ENCODE data around the gene TUBGCP2. TPM values are rescaled to one million over a fixed set of nuclear protein-coding genes. Genes with fewer than 3 reads are reported as not detected.

Gene TUBGCP2
- polyA plus RNA-seq: 10 to 100 TPM; 25.5 to 49.3 TPM

GRCh38 chr10:133308421-133309099 lies at the start of gene TUBGCP2, which contains the start of gene ZNF511:
Gene TUBGCP2 (minus strand): TSS chr10:133308872. CDS start chr10:133302941, 5,931 bp downstream.
Gene ZNF511 (plus strand): TSS chr10:133308914. CDS start chr10:133308944, 30 bp downstream.
- Histone ChIP-seq H3K4me3 (ENCODE audit: low read depth in 1 of 2, low read length in 2 of 2) (peak within 1 kb of the TSS; percentile 89 to 91), H3K27me3 (ENCODE audit: control insufficient read depth in 1 of 2, insufficient read depth in 2 of 2, low read length in 2 of 2) (no peaks in the 10 kb centered on the region), H3K4me1 (ENCODE audit: control insufficient read depth in 2 of 2, insufficient read depth in 2 of 2, low read length in 1 of 2) (peaks cover 0 to 8% of the 10 kb centered on the region in 2 donors), H3K27ac (ENCODE audit: low read depth in 2 of 2, low read length in 1 of 2) (peak within 1 kb of the TSS; percentile 98 to 99), H3K36me3 (ENCODE audit: control insufficient read depth in 2 of 2, insufficient read depth in 2 of 2, low read length in 1 of 2) (peaks cover 3 to 12% of the 10 kb centered on the region in 2 donors), H3K9me3 (ENCODE audit: control insufficient read depth in 2 of 2, insufficient read depth in 1 of 2, low read depth in 1 of 2, low read length in 1 of 2) (no peaks in the 10 kb centered on the region)
- 0 to 1% methylated on average over 68 to 89 of the region's 89 CpGs for WGBS, 2 donors

GRCh38 chr10:133357285-133358161 lies 48.9 kb upstream of the TUBGCP2 start, which contains the start of gene FUOM:
Gene FUOM (minus strand): TSS chr10:133358019. CDS start chr10:133358007, 12 bp downstream.
- Histone ChIP-seq H3K4me1 (ENCODE audit: control insufficient read depth in 2 of 2, insufficient read depth in 2 of 2, low read length in 1 of 2) (peaks cover 0 to 14% of the 10 kb centered on the region in 2 donors), H3K27me3 (ENCODE audit: control insufficient read depth in 1 of 2, insufficient read depth in 2 of 2, low read length in 2 of 2) (no peaks in the 10 kb centered on the region), H3K4me3 (ENCODE audit: low read depth in 1 of 2, low read length in 2 of 2) (peak within 1 kb of the TSS; percentile 49 to 64), H3K9me3 (ENCODE audit: control insufficient read depth in 2 of 2, insufficient read depth in 1 of 2, low read depth in 1 of 2, low read length in 1 of 2) (no peaks in the 10 kb centered on the region), H3K27ac (ENCODE audit: low read depth in 2 of 2, low read length in 1 of 2) (peak within 1 kb of the TSS in 1 of 2 donors; percentile 13), H3K36me3 (ENCODE audit: control insufficient read depth in 2 of 2, insufficient read depth in 2 of 2, low read length in 1 of 2) (peaks cover 0 to 6% of the 10 kb centered on the region in 2 donors)
- 3 to 4% methylated on average over 61 to 83 of the region's 83 CpGs for WGBS, 2 donors

- no peak overlapping the region for H3K27ac ChIP-seq (ENCODE audit: low read depth in 2 of 2, low read length in 1 of 2)
Measured at GRCh38 chr10:133356549-133357284, 48.0 kb upstream of the TUBGCP2 start.

GRCh38 chr10:133355991-133356390 lies 47.3 kb upstream of the TUBGCP2 start:
- no peak overlapping the region for H3K27ac ChIP-seq (ENCODE audit: low read depth in 2 of 2, low read length in 1 of 2)
- H3K4me3 ChIP-seq (ENCODE audit: low read depth in 1 of 2, low read length in 2 of 2): no peak overlapping the region
- WGBS, 2 donors: 96% methylated on average over 3 of the region's 3 CpGs
- peaks cover 0 to 14% of the 10 kb centered on the region in 2 donors for H3K4me1 ChIP-seq (ENCODE audit: control insufficient read depth in 2 of 2, insufficient read depth in 2 of 2, low read length in 1 of 2)
- H3K27me3 ChIP-seq (ENCODE audit: control insufficient read depth in 1 of 2, insufficient read depth in 2 of 2, low read length in 2 of 2): no peaks in the 10 kb centered on the region
- no peaks in the 10 kb centered on the region for H3K9me3 ChIP-seq (ENCODE audit: control insufficient read depth in 2 of 2, insufficient read depth in 1 of 2, low read depth in 1 of 2, low read length in 1 of 2)
- H3K36me3 ChIP-seq (ENCODE audit: control insufficient read depth in 2 of 2, insufficient read depth in 2 of 2, low read length in 1 of 2): no peaks in the 10 kb centered on the region

More at GRCh38 chr10:133356549-133357284, 48.0 kb upstream of the TUBGCP2 start:
- no peaks in the 10 kb centered on the region for H3K36me3 ChIP-seq (ENCODE audit: control insufficient read depth in 2 of 2, insufficient read depth in 2 of 2, low read length in 1 of 2)
- no peaks in the 10 kb centered on the region for H3K27me3 ChIP-seq (ENCODE audit: control insufficient read depth in 1 of 2, insufficient read depth in 2 of 2, low read length in 2 of 2)
- WGBS, 2 donors: 46 to 49% methylated on average over 25 to 27 of the region's 27 CpGs
- H3K4me1 ChIP-seq (ENCODE audit: control insufficient read depth in 2 of 2, insufficient read depth in 2 of 2, low read length in 1 of 2): peaks cover 0 to 14% of the 10 kb centered on the region in 2 donors
- no peaks in the 10 kb centered on the region for H3K9me3 ChIP-seq (ENCODE audit: control insufficient read depth in 2 of 2, insufficient read depth in 1 of 2, low read depth in 1 of 2, low read length in 1 of 2)
- H3K4me3 ChIP-seq (ENCODE audit: low read depth in 1 of 2, low read length in 2 of 2): peak overlapping the region; percentile 49 to 64

- WGBS, 2 donors: 93 to 98% methylated on average over 6 of the region's 6 CpGs
- no peaks in the 10 kb centered on the region for H3K36me3 ChIP-seq (ENCODE audit: control insufficient read depth in 2 of 2, insufficient read depth in 2 of 2, low read length in 1 of 2)
Measured at GRCh38 chr10:133355266-133355665, 46.6 kb upstream of the TUBGCP2 start.

GRCh38 chr10:133354672-133355240 lies 46.1 kb upstream of the TUBGCP2 start:
- no peak overlapping the region for H3K4me3 ChIP-seq (ENCODE audit: low read depth in 1 of 2, low read length in 2 of 2)
- no peaks in the 10 kb centered on the region for H3K27me3 ChIP-seq (ENCODE audit: control insufficient read depth in 1 of 2, insufficient read depth in 2 of 2, low read length in 2 of 2)
- H3K9me3 ChIP-seq (ENCODE audit: control insufficient read depth in 2 of 2, insufficient read depth in 1 of 2, low read depth in 1 of 2, low read length in 1 of 2): no peaks in the 10 kb centered on the region
- no peaks in the 10 kb centered on the region for H3K36me3 ChIP-seq (ENCODE audit: control insufficient read depth in 2 of 2, insufficient read depth in 2 of 2, low read length in 1 of 2)
- H3K27ac ChIP-seq (ENCODE audit: low read depth in 2 of 2, low read length in 1 of 2): no peak overlapping the region
- WGBS, 2 donors: 93 to 94% methylated on average over 14 of the region's 14 CpGs
- peaks cover 0 to 11% of the 10 kb centered on the region in 2 donors for H3K4me1 ChIP-seq (ENCODE audit: control insufficient read depth in 2 of 2, insufficient read depth in 2 of 2, low read length in 1 of 2)

More at GRCh38 chr10:133355266-133355665, 46.6 kb upstream of the TUBGCP2 start:
- H3K9me3 ChIP-seq (ENCODE audit: control insufficient read depth in 2 of 2, insufficient read depth in 1 of 2, low read depth in 1 of 2, low read length in 1 of 2): no peaks in the 10 kb centered on the region
- peaks cover 0 to 11% of the 10 kb centered on the region in 2 donors for H3K4me1 ChIP-seq (ENCODE audit: control insufficient read depth in 2 of 2, insufficient read depth in 2 of 2, low read length in 1 of 2)
- H3K27me3 ChIP-seq (ENCODE audit: control insufficient read depth in 1 of 2, insufficient read depth in 2 of 2, low read length in 2 of 2): no peaks in the 10 kb centered on the region
- no peak overlapping the region for H3K4me3 ChIP-seq (ENCODE audit: low read depth in 1 of 2, low read length in 2 of 2)
- no peak overlapping the region for H3K27ac ChIP-seq (ENCODE audit: low read depth in 2 of 2, low read length in 1 of 2)

- Histone ChIP-seq H3K36me3 (ENCODE audit: control insufficient read depth in 2 of 2, insufficient read depth in 2 of 2, low read length in 1 of 2) (no peaks in the 10 kb centered on the region), H3K4me3 (ENCODE audit: low read depth in 1 of 2, low read length in 2 of 2) (no peak overlapping the region), H3K9me3 (ENCODE audit: control insufficient read depth in 2 of 2, insufficient read depth in 1 of 2, low read depth in 1 of 2, low read length in 1 of 2) (no peaks in the 10 kb centered on the region), H3K27me3 (ENCODE audit: control insufficient read depth in 1 of 2, insufficient read depth in 2 of 2, low read length in 2 of 2) (no peaks in the 10 kb centered on the region), H3K4me1 (ENCODE audit: control insufficient read depth in 2 of 2, insufficient read depth in 2 of 2, low read length in 1 of 2) (peaks cover 0 to 11% of the 10 kb centered on the region in 2 donors), H3K27ac (ENCODE audit: low read depth in 2 of 2, low read length in 1 of 2) (no peak overlapping the region)
- 87% methylated on average over 16 of the region's 16 CpGs for WGBS, 2 donors
Measured at GRCh38 chr10:133353988-133354605, 45.4 kb upstream of the TUBGCP2 start.

GRCh38 chr10:133353202-133353959 lies 44.7 kb upstream of the TUBGCP2 start:
- Histone ChIP-seq H3K27me3 (ENCODE audit: control insufficient read depth in 1 of 2, insufficient read depth in 2 of 2, low read length in 2 of 2) (no peaks in the 10 kb centered on the region), H3K4me1 (ENCODE audit: control insufficient read depth in 2 of 2, insufficient read depth in 2 of 2, low read length in 1 of 2) (peaks cover 0 to 11% of the 10 kb centered on the region in 2 donors), H3K4me3 (ENCODE audit: low read depth in 1 of 2, low read length in 2 of 2) (no peak overlapping the region), H3K36me3 (ENCODE audit: control insufficient read depth in 2 of 2, insufficient read depth in 2 of 2, low read length in 1 of 2) (no peaks in the 10 kb centered on the region), H3K9me3 (ENCODE audit: control insufficient read depth in 2 of 2, insufficient read depth in 1 of 2, low read depth in 1 of 2, low read length in 1 of 2) (no peaks in the 10 kb centered on the region), H3K27ac (ENCODE audit: low read depth in 2 of 2, low read length in 1 of 2) (no peak overlapping the region)
- WGBS, 2 donors: 60 to 72% methylated on average over 16 of the region's 16 CpGs
